Measurements from ENCODE around the gene MICAL3. TPM values are rescaled to one million over a fixed set of nuclear protein-coding genes. Genes with fewer than 3 reads are reported as not detected.

MICAL3 gene
- total and polyA plus RNA-seq, 9 of the 15 experiments (the other 6 are each of a cell fraction or from before 2014, with no cell fraction given), result 0.53 to 32.1 (median 12.3) TPM

- ATAC-seq (no peak), DNase-seq (ENCODE audit: extremely low read depth in 1 of 4, low spot score in 3 of 4) (no peak), FAIRE-seq (no peak)
- no peaks in the 10 kb centered on the region for H3K79me2 ChIP-seq (ENCODE audit: control insufficient read depth, insufficient read depth, low read length)
- ChIA-PET POLR2A (interaction anchor here (1.7 to 6.0 kb wide), 2 partner anchors 11 to 40 kb away, joined by 5 to 54 read pairs; partner anchors contain the start of gene BID), CTCF (ENCODE audit: low intra/inter-chr PET ratio) (interaction anchor here (3.3 kb wide), 1 partner anchor 41 kb away, joined by 23 read pairs; no protein-coding TSS in a partner anchor)
- peaks cover 3% of the 10 kb centered on the region for H3K9me1 ChIP-seq (ENCODE audit: control insufficient read depth, insufficient read depth, low read length)
- no peak overlapping the region for H3K4me3 ChIP-seq
- TF ChIP-seq BMI1 (IDR thresholded peaks at IDR 0.05; ENCODE audit: low read length), result no peak
- no peak for TF ChIP-seq KLF16 (IDR thresholded peaks at IDR 0.05)
- peaks cover 3% of the 10 kb centered on the region; the same call in 1 of the 2 replicates for H4K20me1 ChIP-seq (replicated peaks; ENCODE audit: control insufficient read depth, insufficient read depth, low read length)
- in situ Hi-C loops (cut with MboI) (no loop called here), intact Hi-C loops (cut with micrococcal nuclease) (no loop called here)
- peaks cover 36 to 78% of the 10 kb centered on the region in 2 experiments; a peak in 4 of 5 replicates for H3K4me1 ChIP-seq (replicated peaks in 1 of 2; ENCODE audit: control insufficient read depth in 2 of 2, insufficient read depth in 2 of 2, low read length in 2 of 2)
- H3K36me3 ChIP-seq (ENCODE audit: control insufficient read depth, insufficient read depth, low read length), result no peaks in the 10 kb centered on the region; the same call in 2 of the 3 replicates
- peak overlapping the region in 1 of 2 experiments; percentile 28; a peak in 2 of 4 replicates for H3K9ac ChIP-seq (ENCODE audit: insufficient read depth in 1 of 2, low read depth in 2 of 2, low read length in 2 of 2)
- no peak overlapping the region for H3K4me2 ChIP-seq (ENCODE audit: insufficient read depth, low read length)
- no peaks in the 10 kb centered on the region; a peak in 1 of 5 replicates for H3K27me3 ChIP-seq (ENCODE audit: control insufficient read depth in 2 of 2, insufficient read depth in 2 of 2, low read length in 2 of 2)
- no TSS peak for BruUV-seq (replicated peaks)
- 58% methylated on average over 18 of the region's 18 CpGs for WGBS (ENCODE audit: insufficient coverage, low coverage, missing lambda C conversion rate)
- no peaks in the 10 kb centered on the region for H3K9me3 ChIP-seq (replicated peaks; ENCODE audit: control insufficient read depth, insufficient read depth, low read depth, low read length)
- no peak overlapping the region for H3K27ac ChIP-seq (ENCODE audit: extremely low read depth, low read depth, low read length)
- no peak overlapping the region for H2AFZ ChIP-seq (ENCODE audit: low read depth, low read length)
Measured at GRCh38 chr22:17783773-17784480, 240.4 kb downstream of the MICAL3 start.

DNA sequence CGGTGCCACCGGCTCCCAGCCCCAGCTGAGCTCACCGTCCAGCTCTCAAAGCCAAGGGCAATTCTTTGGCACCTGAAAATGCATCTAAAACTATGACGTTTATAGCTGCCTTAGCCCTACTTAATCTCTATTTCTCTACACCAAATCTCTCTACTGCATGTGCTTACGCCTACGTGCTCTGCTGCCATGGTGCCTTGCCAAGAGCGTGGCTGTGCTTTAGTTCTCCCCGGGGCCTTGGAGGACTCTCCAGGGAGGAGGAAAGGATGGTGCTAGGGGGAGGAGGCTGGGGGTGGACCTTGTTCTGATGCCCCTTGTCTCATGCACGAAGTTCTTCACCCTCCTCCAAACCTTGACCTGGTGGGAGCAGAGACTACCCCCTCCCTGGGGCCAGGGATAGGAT is 241.0 kb downstream of the MICAL3 start:
- 23% methylated on average over 9 of the region's 9 CpGs for WGBS (ENCODE audit: insufficient coverage, low coverage, missing lambda C conversion rate)
- no peak overlapping the region for H3K4me2 ChIP-seq (ENCODE audit: insufficient read depth, low read length)
- no peaks in the 10 kb centered on the region for H3K79me2 ChIP-seq (ENCODE audit: control insufficient read depth, insufficient read depth, low read length)
- H3K9ac ChIP-seq (ENCODE audit: insufficient read depth in 1 of 2, low read depth in 2 of 2, low read length in 2 of 2), result no peak overlapping the region; a peak in 1 of 4 replicates
- no peaks in the 10 kb centered on the region; a peak in 1 of 5 replicates for H3K27me3 ChIP-seq (ENCODE audit: control insufficient read depth in 2 of 2, insufficient read depth in 2 of 2, low read length in 2 of 2)
- H3K9me1 ChIP-seq (ENCODE audit: control insufficient read depth, insufficient read depth, low read length), result peaks cover 3% of the 10 kb centered on the region
- no peak overlapping the region for H2AFZ ChIP-seq (ENCODE audit: low read depth, low read length)
- H3K9me3 ChIP-seq (replicated peaks; ENCODE audit: control insufficient read depth, insufficient read depth, low read depth, low read length), result no peaks in the 10 kb centered on the region
- H3K4me3 ChIP-seq, result no peak overlapping the region
- in situ Hi-C loops (cut with MboI) (no loop called here), intact Hi-C loops (cut with micrococcal nuclease) (no loop called here)
- no peak for FAIRE-seq
- peaks cover 3% of the 10 kb centered on the region; the same call in 1 of the 2 replicates for H4K20me1 ChIP-seq (replicated peaks; ENCODE audit: control insufficient read depth, insufficient read depth, low read length)
- DNase-seq (ENCODE audit: extremely low read depth in 1 of 4, low spot score in 3 of 4), result no peak
- no peak overlapping the region for H3K27ac ChIP-seq (ENCODE audit: extremely low read depth, low read depth, low read length)
- no peaks in the 10 kb centered on the region for H3K36me3 ChIP-seq (ENCODE audit: control insufficient read depth, insufficient read depth, low read length)
- TF ChIP-seq TBP (optimal IDR thresholded peaks at IDR 0.05; ENCODE audit: low read depth, low read length) (no peak), NFIX (CRISPR knock-in tag; IDR thresholded peaks at IDR 0.05; ENCODE audit: low read depth) (no peak), CHD4 (IDR thresholded peaks at IDR 0.05; ENCODE audit: insufficient read depth, insufficient replicate concordance, low read depth, low read length, poor library complexity, severe bottlenecking) (no peak), KAT7 (CRISPR knock-in tag; IDR thresholded peaks at IDR 0.05; ENCODE audit: borderline replicate concordance) (no peak), EWSR1 (IDR thresholded peaks at IDR 0.05; ENCODE audit: borderline replicate concordance, low read depth, partially characterized antibody) (no peak), MCM5 (IDR thresholded peaks at IDR 0.05; ENCODE audit: low read depth) (no peak), PRPF4 (IDR thresholded peaks at IDR 0.05; ENCODE audit: insufficient read depth, low read depth, low read length, poor library complexity, severe bottlenecking) (no peak), RBFOX2 (IDR thresholded peaks at IDR 0.05; ENCODE audit: low read depth, low read length) (no peak)
- ChIA-PET POLR2A (interaction anchor here (0.7 to 6.0 kb wide), 2 partner anchors 11 to 191 kb away, joined by 3 to 54 read pairs; partner anchors contain the start of gene BID), CTCF (ENCODE audit: low intra/inter-chr PET ratio) (no interaction called here)
- BruUV-seq (replicated peaks), result no TSS peak
- no peak for ATAC-seq
- H3K4me1 ChIP-seq (replicated peaks in 1 of 2; ENCODE audit: control insufficient read depth in 2 of 2, insufficient read depth in 2 of 2, low read length in 2 of 2), result peaks cover 33 to 77% of the 10 kb centered on the region in 2 experiments; a peak in 4 of 5 replicates

All from K562 (cell line).